GM12891 (cell line): ENCODE results near the gene NSF.
"Not testable (repeated sequence)": the region's sequence is repeated elsewhere in the genome, so short reads cannot be mapped to it uniquely, and the experiment has no call there.

Experiments
- DNase-seq: peaks from one replicate; pipeline ENCODE4 v3.0.0; 2011; ENCODE audit warnings: low spot score; ENCODE audit not compliant: insufficient read length
- FAIRE-seq: peaks from 2 replicates; lab custom pipeline; 2011; peaks lifted over from hg19 to GRCh38; lab: Jason Lieb, UNC
- PAX5 ChIP-seq: IDR thresholded peaks from 2 replicates; pipeline ENCODE4 v1.6.1; 2011; ENCODE audit warnings: low read length, moderate library complexity, mild to moderate bottlenecking; ENCODE audit not compliant: insufficient read depth, severe bottlenecking
- POLR2A ChIP-seq: IDR thresholded peaks from 2 replicates; pipeline ENCODE4 v1.6.1; 2011; ENCODE audit warnings: low read depth, low read length, control low read depth
- POLR2AphosphoS5 ChIP-seq: IDR thresholded peaks from 2 replicates; pipeline ENCODE4 v1.6.1; 2011; ENCODE audit warnings: low read depth, low read length, control low read depth
- POU2F2 ChIP-seq: IDR thresholded peaks from 2 replicates; pipeline ENCODE4 v1.6.1; 2011; ENCODE audit warnings: low read depth, mild to moderate bottlenecking, control low read depth, low read length, moderate library complexity
- SPI1 ChIP-seq: IDR thresholded peaks from 2 replicates; pipeline ENCODE4 v1.6.1; 2011; ENCODE audit warnings: low read depth, low read length, control low read depth
- TAF1 ChIP-seq: IDR thresholded peaks from 2 replicates; pipeline ENCODE4 v1.6.1; 2011; ENCODE audit warnings: low read depth, low read length, control low read depth

The NSF gene

GRCh38 chr17:46685284-46685683 lies 94.8 kb downstream of the NSF start:
- not testable (repeated sequence) for DNase-seq, FAIRE-seq

GRCh38 chr17:46692196-46692595 lies 101.7 kb downstream of the NSF start:
- FAIRE-seq, DNase-seq: not testable (repeated sequence)

GRCh38 chr17:46693283-46693682 lies 102.8 kb downstream of the NSF start:
- FAIRE-seq, DNase-seq: not testable (repeated sequence)

GRCh38 chr17:46696522-46696921 lies 106.1 kb downstream of the NSF start:
- FAIRE-seq, DNase-seq: not testable (repeated sequence)

- DNase-seq, FAIRE-seq: not testable (repeated sequence)
Measured at GRCh38 chr17:46699014-46699413, 108.5 kb downstream of the NSF start.

GRCh38 chr17:46717999-46718398 lies 127.5 kb downstream of the NSF start:
- no peak for TF ChIP-seq POLR2AphosphoS5
- TF ChIP-seq SPI1 = no peak
- TF ChIP-seq POLR2A = no peak
- TF ChIP-seq TAF1 = no peak
- no peak for TF ChIP-seq POU2F2
- no peak for TF ChIP-seq PAX5
- FAIRE-seq (no peak), DNase-seq (no peak)

- TF ChIP-seq PAX5 (no peak), POU2F2 (no peak), TAF1 (no peak), SPI1 (no peak), POLR2AphosphoS5 (no peak), POLR2A (no peak)
- no peak for FAIRE-seq
- DNase-seq = no peak
Measured at GRCh38 chr17:46719891-46720290, 129.4 kb downstream of the NSF start.

- FAIRE-seq (no peak), DNase-seq (no peak)
- TF ChIP-seq POU2F2 (no peak), TAF1 (no peak), POLR2A (no peak), SPI1 (no peak), PAX5 (no peak), POLR2AphosphoS5 (no peak)
Measured at GRCh38 chr17:46720408-46720807, 129.9 kb downstream of the NSF start.

GRCh38 chr17:46722662-46723285 lies 132.3 kb downstream of the NSF start:
- DNase-seq (no peak), FAIRE-seq (peak; percentile 77)
- no peak for TF ChIP-seq SPI1

- TF ChIP-seq SPI1 (no peak), TAF1 (no peak), PAX5 (no peak), POU2F2 (no peak), POLR2A (no peak), POLR2AphosphoS5 (no peak)
- no peak for FAIRE-seq
Measured at GRCh38 chr17:46726206-46726605, 135.7 kb downstream of the NSF start.

GRCh38 chr17:46727572-46728348 lies 137.3 kb downstream of the NSF start:
- TF ChIP-seq PAX5 = no peak
- TF ChIP-seq POLR2AphosphoS5 = no peak
- TF ChIP-seq POU2F2 = no peak
- no peak for TF ChIP-seq TAF1
- no peak for TF ChIP-seq POLR2A
- TF ChIP-seq SPI1 = no peak
- no peak for FAIRE-seq
- DNase-seq = no peak

More at GRCh38 chr17:46726206-46726605, 135.7 kb downstream of the NSF start:
- no peak for DNase-seq

- FAIRE-seq = no peak
- TF ChIP-seq POU2F2 = no peak
- no peak for TF ChIP-seq POLR2A
- TF ChIP-seq POLR2AphosphoS5 = no peak
- TF ChIP-seq TAF1 = no peak
- TF ChIP-seq PAX5 = no peak
- TF ChIP-seq SPI1 = no peak
Measured at GRCh38 chr17:46730026-46730425, 139.6 kb downstream of the NSF start.

More at GRCh38 chr17:46730026-46730425, 139.6 kb downstream of the NSF start:
- no peak for DNase-seq
